NCI-H2029 treated with DMSO at 0.1 percent for 48 hours (cell line): ENCODE results near the gene ABHD18.
"Not testable (repeated sequence)": the region's sequence is repeated elsewhere in the genome, so short reads cannot be mapped to it uniquely, and the experiment has no call there.

Experiments
- DNase-seq: peaks from one replicate; lab custom pipeline; 2025; lab: John Stamatoyannopoulos, UW

The ABHD18 gene

DNA sequence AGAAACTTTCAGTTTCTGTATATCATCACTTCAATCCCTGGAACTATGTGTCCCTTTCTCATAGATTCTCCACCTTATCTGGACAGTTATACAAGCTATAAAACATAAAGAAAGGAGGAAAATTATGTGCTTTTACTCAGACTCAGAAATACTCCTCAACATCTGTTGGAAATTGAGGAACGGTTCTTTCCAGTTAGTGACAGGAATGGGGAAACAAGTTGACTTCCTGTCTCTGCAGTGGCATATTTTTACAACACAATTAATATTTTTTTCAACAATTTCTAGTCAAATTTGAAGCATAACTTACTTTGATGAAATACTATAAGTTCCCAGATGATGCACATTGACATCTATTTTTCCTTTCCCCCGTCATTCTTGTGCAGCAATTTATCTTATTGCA lies 27.9 kb downstream of the ABHD18 start:
- DNase-seq, result no peak

DNA sequence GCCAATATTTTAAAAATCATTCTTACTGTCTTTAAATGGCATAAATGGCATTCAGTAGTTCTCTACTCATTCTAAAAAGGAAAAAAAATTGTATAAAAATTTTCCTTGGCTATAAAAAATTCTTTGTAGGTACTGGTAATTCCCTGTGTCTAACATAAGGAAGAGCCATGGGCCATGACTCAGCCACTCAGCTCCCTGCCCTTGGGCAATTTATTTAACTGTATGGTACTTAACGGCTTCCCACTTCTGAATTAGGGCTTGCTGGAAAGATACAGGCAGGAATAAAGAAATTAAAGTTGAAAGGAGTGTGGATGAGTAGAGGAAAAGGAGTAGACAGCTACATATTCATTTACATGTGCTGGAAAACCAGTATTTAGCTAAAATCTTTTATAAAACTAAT lies 30.6 kb downstream of the ABHD18 start:
- no peak for DNase-seq

DNA sequence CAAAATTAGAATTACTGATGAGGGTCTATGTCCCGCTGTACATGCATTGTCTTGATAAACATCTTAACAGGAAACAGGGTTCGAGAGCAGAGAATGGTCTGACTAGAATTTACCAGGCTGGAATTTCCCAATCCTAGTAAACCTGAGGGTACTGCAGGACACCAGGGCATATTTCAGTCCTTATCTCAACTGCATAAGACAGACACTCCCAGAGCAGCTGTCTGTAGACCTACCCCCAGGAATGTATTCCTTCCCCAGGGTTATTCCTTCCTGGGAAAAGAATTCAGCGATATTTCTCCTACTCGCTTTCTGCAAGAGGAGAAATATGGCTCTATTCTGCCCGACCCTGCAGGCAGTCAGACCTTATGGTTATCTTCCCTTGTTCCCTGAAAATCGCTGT lies 31.3 kb downstream of the ABHD18 start:
- not testable (repeated sequence) for DNase-seq

DNA sequence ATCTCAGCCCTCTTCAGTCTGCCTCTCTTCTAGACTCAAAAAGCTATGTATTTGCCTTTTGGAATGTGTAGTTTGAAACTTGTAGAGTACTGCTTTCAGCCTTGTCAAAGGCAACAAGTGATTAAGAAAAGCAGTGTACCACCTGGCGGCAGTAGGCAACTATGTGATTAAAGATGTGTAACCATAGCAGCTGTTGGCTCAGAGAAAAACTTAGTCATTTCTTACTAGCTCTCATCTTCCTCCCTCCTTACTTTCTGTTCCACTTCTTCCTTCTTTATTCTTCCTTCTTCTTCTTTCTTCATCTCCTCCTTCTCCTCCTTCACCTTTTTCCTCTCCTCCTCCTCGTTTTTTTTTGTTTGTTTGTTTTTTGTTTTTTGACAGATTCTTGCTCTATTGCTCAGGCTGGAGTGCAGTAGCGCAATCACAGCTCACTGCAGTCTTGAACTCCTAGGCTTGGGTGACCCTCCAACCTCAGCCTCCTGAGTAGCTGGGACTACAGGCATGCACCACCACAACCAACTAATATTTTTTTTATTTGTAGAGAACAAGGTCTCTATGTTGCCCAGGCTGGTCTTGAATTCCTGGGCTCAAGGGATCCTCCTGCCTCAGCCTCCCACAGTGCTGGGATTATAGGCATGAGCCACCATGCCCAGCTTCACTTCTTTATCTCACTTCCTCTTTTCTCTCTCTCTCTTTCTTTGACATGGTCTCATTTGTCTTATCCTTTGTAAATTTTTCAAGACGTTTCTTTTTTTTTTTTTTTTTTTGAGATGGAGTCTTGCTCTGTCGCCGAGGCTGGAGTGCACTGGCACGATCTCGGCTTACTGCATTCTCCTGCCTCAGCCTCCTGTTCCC lies 32.6 kb downstream of the ABHD18 start:
- no peak for DNase-seq

DNA sequence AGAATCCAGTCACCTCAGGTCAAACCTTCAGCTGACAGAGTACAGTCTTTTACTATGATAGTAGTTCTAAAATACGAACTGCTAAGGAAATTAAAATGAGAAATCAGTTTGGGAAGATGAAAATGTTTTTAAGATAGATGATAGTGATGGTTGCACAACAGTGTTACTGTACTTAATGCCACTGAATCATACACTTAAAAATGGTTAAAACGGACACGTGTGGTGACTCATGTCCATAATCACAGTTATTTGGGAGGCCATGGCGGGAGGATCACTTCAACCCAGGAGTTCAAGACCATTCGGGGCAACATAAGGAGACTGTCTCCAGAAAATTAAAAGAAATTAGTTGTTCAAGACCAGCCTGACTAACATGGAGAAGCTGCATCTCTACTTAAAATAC lies 41.4 kb downstream of the ABHD18 start:
- no peak for DNase-seq

DNA sequence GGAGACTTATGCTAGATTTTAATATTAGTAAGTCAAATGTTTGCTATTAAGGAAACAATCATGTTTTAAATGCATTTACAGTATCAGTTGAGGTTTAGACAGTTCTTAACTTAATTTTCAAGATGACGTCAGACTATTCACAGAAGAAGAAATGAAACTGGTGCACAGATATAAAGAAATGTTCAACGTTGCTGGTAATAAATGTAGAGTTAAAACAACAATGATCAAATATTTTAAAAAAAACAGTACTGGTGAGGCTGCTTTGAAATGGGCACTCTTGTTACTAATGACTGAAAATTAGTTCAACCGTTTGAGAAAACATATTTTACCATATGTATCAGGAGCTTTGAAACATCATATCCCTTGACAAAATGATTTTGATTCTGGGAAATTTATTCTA lies 44.2 kb downstream of the ABHD18 start:
- no peak for DNase-seq

DNA sequence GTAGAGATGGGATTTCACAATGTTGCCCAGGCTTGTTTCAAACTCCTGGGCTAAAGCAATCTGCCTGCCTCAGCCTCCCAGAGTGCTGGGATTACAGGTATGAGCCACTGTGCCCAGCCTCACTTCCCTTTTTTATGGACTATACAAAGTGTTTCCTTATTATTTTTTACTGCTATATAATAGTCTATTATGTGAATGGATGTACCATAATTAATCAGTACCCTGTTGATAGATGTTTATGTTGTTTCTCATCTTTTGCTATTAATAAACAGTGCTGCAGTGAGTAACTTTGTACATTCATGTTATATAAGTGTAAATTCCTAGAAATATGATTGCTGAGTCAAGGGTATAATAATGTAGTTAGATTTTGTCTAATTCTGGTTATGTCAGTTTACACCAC lies 60.1 kb downstream of the ABHD18 start:
- no peak for DNase-seq

DNA sequence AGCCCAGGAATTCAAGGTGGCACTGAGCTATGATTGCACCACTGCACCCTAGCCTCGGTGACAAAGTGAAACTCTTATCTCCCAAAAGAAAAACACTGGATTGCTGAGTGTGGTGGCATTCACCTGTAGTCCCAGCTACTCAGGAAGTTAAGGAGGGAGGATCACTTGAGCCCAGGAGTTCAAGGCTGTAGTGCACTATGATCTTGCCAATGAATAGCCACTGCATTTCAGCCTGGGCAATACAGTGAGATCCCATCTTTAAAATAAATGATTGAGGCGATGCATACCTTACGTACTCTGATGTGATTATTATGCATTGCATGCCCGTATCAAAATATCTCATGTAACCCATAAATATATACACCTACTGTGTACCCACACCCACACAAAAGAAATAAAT lies 64.7 kb downstream of the ABHD18 start:
- no peak for DNase-seq

DNA sequence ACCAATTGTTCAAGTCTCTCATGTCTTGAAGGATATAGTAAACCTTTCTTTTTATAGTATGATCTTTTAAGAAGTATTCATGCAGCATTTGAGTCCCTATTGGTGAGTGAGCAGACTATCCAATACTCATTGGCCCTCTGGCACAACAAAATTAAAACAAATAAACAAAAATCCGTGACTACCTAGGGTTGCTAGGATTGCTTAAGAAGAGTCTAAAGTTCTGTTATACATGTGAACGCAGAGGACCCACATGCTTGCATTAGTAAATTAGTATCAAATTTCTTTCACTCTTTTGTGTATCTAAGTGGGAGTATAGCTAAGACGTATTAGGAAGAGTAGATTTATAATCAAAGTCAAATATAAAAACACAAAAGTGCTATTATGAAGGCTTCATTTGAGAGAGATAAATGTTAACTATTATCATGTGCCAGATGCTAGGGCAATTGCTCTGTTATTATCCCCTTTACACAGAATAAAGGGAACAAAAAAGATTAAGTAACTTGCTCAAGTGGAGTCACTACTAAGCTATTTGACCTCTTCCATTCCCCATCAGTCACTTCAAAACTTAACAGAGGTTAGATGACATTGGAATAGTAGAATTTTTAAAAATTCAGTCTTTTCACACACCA lies 66.7 kb downstream of the ABHD18 start:
- no peak for DNase-seq

DNA sequence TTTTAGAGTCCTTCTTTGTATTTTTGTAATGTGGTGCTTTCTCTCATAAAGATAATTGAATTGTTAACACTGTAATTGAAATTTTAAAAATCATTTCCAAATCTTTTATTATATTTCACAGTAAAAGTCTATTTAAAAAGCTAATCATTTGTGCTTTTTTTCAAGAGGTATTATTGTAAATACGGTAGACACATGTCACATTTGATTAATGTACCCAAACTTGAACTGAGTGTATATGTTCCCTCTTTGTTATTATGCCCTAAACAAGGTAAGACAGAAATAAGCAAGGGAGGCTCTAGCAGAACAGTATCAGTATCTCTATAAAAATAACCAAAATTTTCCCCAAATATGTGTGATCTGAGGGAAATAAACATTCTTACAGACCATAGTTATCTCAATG lies 74.4 kb downstream of the ABHD18 start:
- DNase-seq, result no peak

DNA sequence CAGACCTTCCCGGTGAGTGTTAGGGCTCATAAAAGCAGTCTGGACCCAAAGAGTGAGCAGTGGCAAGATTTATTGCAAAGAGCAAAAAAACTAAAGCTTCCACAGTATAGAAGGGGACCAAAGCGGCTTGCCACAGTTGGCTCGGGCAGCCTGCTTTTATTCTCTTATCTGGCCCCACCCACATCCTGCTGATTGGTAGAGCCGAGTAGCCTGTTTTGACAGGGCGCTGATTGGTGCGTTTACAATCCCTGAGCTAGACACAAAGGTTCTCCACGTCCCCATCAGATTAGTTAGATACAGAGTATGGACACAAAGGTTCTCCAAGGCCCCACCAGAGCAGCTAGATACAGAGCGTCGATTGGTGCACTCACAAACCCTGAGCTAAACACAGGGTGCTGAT lies 81.8 kb downstream of the ABHD18 start:
- DNase-seq, result not testable (repeated sequence)

DNA sequence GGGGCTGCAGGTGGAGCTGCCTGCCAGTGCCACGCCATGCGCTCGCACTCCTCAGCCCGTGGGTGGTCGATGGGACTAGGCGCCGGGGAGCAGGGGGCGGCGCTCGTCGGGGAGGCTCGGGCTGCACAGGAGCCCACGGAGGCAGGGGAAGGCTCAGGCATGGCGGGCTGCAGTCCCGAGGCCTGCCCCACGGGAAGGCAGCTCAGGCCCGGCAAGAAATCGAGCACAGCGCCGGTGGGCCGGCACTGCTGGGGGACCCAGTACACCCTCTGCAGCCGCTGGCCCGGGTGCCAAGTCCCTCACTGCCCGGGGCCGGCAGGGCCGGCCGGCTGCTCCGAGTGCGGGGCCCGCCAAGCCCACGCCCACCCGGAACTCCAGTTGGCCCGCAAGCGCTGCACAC lies 82.3 kb downstream of the ABHD18 start:
- DNase-seq, result not testable (repeated sequence)

DNA sequence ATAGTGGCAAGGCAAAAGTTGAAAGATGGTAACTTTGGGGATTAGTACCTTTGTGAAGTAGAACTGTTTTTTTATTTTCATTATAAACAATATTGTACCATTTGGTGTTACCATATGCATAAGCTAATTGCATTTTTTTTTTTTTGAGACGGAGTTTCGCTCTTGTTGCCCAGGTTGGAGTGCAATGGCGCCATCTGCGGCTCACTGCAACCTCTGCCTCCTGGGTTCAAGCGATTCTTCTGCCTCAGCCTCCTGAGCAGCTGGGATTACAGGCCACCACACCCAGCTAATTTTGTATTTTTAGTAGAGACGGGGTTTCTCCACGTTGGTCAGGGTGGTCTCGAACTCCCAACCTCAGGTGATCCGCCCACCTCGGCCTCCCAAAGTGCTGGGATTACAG lies 86.0 kb downstream of the ABHD18 start:
- not testable (repeated sequence) for DNase-seq

DNA sequence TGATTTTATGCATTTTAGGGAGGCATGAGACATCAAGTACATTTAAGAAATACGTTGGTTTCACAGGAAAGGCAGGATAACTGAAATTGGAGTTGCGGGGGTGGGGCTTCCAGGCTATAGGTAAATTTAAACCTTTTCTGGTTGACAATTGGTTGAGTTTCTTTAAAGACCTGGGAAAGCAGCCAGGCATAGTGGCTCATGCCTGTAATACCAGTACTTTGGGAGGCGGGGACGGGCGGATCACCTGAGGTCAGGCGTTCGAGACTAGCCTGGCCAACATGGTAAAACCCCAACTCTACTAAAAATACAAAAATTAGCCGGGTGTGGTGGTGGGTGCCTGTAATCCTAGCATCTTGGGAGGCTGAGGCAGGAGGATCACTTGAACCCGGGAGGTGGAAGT lies 89.7 kb downstream of the ABHD18 start:
- not testable (repeated sequence) for DNase-seq

DNA sequence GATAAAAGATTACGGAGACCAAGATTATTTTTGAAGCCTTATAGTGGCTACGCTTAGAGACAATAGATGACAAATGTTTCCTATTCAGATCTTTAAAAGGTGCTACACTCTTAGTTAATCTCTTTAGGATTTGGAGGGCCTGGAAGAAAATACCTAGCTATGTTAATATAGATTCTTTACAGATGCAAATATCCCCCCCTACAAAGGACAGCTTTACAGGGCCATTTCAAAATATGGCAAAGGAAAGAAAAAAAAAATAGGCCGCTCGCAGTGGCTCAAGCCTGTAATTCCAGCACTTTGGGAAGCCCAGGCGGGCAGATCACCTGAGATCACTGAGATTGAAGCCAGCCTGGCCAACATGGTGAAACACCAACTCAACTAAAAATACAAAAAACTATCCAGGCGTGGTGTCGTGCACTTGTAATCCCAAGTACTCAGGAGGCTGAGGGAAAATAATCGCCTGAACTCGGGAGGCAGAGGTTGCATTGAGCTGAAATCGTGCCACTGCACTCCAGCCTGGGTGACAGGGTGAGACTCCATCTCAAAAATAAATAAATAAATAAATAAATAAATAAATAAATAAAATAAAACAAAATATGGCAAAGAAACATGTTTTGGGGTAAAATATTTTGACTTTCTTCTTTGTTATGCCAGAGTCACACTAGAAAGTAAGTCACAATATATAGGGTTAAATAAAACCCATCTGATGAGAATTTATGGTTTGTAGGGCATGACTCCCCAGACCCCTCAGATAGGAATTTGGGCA lies 90.4 kb downstream of the ABHD18 start:
- not testable (repeated sequence) for DNase-seq

DNA sequence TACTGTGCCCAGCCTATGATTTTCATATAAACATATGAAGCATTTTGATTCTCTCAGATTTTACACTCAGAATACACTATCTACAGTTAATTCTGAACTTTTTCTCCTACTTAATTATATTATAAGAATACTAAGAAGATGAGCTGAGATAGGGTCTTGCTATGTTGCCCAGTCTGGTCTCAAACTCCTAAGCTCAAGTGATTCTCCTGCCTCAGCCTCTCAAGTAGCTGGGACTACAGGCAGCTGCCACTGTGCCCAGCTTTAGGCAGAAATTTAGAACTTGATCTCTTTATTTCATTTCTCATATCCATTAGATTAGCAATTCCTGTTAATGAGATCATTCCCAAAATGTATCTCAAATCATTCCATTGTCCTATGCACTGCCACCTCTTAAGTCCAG lies 91.2 kb downstream of the ABHD18 start:
- no peak for DNase-seq

DNA sequence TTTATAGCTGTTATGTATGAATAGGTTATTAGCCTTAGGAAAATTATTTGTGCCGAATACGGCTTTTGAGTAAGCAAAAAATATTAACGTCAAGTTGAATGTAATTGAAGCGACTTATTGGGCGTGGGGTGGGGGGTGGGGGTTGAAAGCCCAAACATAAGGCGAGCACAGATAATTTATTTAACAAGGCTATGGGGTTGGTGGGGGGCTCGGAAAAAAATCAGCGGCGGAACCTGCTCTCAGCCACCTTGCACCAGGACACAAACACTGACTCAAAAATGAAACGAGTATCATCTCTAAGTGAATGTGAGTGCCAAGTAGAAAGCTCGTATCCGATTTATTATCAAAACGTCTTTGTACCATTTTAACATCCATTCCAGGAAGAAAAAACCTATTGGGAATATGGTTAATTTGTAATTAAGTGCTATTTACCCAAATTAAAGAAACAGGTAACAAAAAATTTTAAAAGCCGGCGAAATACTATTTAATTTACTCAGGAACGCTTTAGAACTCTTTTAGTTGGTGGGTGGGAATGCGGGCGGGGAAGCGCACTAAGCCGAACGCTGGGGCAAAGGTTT lies 95.0 kb downstream of the ABHD18 start:
- DNase-seq, result no peak

DNA sequence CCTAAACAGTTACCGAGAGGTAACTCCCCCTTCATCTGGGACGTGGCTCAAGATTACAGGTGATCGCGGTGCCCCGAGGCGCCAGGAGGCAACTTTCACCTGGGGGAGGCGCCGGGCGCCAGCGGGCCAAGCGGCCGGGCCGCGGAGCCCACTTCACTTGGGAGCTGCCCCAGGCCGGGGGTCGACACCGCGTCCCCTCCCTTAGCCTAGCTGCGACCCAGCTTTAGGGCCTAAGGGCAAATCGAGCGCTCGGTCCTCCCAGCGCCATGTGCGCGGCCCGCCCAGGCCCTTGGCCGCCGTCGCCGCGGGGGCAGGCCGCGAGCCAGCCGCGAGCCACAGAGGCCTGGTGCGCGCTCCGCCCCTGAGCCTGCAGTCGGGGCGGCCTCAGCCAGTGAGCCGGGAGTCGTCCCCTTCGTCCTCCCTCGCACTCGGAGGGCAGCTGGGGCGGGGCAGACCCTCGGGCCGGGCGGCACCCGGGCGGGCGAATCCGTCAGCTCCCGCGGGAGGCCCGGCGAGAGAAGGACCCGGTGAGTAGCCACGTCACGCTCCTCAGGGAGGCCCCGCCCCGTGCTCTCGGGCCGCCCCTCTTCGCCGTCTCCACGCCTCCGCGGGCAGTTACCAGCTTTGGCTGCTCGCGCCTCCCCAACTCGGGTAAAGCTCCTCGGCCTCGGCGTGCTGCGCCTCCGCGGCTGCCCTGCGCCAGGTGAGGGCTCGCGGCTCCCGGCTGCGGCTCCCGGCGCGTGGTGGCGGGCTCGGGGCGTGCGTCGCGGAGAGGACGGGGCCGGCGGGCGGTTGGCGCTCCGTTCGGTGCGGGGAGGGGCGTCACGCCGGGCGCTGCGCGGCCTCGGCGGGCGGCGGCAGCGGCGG lies 95.7 kb downstream of the ABHD18 start, which contains the start of gene LARP1B:
Gene LARP1B, plus strand, starts transcription at position 614 of the 867 bp plus-strand sequence. CDS start 13,640 bp downstream, outside the sequence.
- peak; percentile 72 for DNase-seq

DNA sequence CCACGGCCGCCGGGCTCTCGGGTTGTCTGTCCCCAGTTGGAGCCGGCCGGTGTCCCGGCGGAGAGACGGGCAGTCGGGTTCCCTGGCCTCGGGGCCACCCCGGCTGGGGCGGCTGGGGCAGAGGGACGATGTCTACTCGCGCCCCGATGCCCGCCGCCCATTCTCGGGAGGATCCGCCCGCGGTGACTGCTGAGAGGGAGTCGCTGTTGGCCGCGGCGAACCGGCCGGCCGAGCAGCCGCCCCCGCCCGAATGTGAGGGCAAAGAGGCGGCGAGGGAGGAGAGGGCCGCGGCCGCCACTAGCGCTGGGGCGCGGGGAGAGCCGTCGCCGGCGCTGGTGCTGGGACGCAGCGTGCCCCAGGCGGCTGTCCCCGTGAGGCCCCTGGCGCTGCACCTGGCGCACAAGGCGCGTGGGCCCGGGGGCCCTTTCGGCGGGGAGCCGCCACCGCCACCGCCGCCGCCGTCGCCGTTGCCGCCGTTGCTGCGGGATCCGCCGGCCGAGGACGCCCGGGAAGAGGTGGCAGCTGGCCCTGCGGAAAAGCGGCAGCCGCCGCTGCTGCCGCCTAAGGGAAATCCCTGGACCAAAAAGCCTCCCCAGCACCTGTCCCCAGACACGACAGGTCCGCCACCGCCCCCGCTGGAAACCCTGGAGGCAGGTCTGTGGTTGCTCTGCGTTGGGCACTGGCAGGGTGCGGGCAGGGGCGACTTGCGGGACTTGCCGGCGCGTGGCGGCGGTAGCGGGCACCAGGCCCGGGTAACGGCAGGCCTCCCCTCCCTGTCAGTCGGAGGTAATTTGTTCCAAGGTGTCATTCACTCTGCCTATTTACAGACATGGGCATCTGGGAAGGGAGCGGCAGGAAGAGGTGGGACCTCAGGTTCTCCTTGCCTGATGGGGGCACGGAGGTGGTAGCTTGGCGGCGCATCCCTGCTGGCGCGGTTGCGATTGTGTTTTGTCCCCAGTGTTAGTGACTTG lies 96.6 kb downstream of the ABHD18 start:
- DNase-seq, result peak; percentile 38

DNA sequence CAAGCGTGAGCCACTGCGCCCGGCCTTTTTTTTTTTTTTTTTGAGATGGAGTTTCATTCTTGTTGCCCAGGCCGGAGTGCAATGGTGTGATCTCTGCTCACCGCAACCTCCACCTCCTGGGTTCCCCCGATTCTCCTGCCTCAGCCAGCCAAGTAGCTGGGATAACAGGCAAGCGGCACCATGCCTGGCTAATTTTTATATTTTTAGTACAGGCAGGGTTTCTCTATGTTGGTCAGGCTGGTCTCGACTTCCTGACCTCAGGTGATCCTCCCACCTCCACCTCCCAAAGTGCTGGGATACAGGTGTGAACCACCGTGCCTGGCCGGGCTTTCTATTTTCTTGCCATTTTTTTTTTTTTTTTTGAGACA lies 101.2 kb downstream of the ABHD18 start:
- not testable (repeated sequence) for DNase-seq
